Smooth muscle cell (in vitro differentiated cells): ENCODE measurements around the gene RNF41. TPM values are rescaled to one million over a fixed set of nuclear protein-coding genes. Genes with fewer than 3 reads are reported as not detected.

ENCODE experiments used
- DNase-seq: peaks from one replicate; lab custom pipeline; 2025; ENCODE audit not compliant: unreplicated experiment; lab: John Stamatoyannopoulos, UW
- H2AFZ ChIP-seq: fragments of 200-600 bp; sonication (generic); 2 replicates; pipeline ENCODE4 v1.6.0; 2016; ENCODE audit warnings: antibody characterized with exemption, low read depth, mild to moderate bottlenecking
- H3F3A ChIP-seq: fragments of 200-600 bp; sonication (generic); 2 replicates; pipeline ENCODE4 v1.6.0; 2017; ENCODE audit warnings: antibody characterized with exemption, low read depth
- H3K27ac ChIP-seq: fragments of 200-600 bp; sonication (generic); 2 replicates; pipeline ENCODE4 v1.5.1; 2016; ENCODE audit warnings: low read depth, mild to moderate bottlenecking
- H3K27me3 ChIP-seq: fragments of 200-600 bp; sonication (generic); 2 replicates; pipeline ENCODE4 v1.6.1; 2016; ENCODE audit warnings: low read depth, mild to moderate bottlenecking
- H3K36me3 ChIP-seq: fragments of 200-600 bp; sonication (generic); 2 replicates; pipeline ENCODE4 v1.5.1; 2016; ENCODE audit warnings: low read depth
- H3K4me1 ChIP-seq: fragments of 200-600 bp; sonication (generic); 2 replicates; pipeline ENCODE4 v1.5.1; 2016; ENCODE audit warnings: low read depth
- H3K4me2 ChIP-seq: fragments of 200-600 bp; sonication (generic); 2 replicates; pipeline ENCODE4 v1.6.0; 2016; ENCODE audit warnings: mild to moderate bottlenecking
- H3K4me3 ChIP-seq: fragments of 200-600 bp; sonication (generic); 2 replicates; pipeline ENCODE4 v1.5.1; 2016; ENCODE audit warnings: mild to moderate bottlenecking
- H3K79me2 ChIP-seq: fragments of 200-600 bp; sonication (generic); 2 replicates; pipeline ENCODE4 v1.6.0; 2016; ENCODE audit warnings: low read depth, mild to moderate bottlenecking
- H3K9ac ChIP-seq: fragments of 200-600 bp; sonication (generic); 2 replicates; pipeline ENCODE4 v1.6.0; 2016; ENCODE audit warnings: low read depth
- H3K9me3 ChIP-seq: fragments of 200-600 bp; sonication (generic); replicated peaks from 2 replicates; pipeline ENCODE4 v1.5.1; 2016; ENCODE audit warnings: low read depth
- H4K20me1 ChIP-seq: fragments of 200-600 bp; sonication (generic); 2 replicates; pipeline ENCODE4 v1.6.0; 2016; ENCODE audit warnings: low read depth
- WGBS: methylation state at CpG from one replicate; pipeline ENCODE4 v1.1.7; 2016; ENCODE audit warnings: low lambda C conversion rate; 5-methylcytosine and 5-hydroxymethylcytosine counted together
- polyA plus RNA-seq: library from polyadenylated mRNA; unstranded; fragments of >200 nt; fragmentation: Nextera tagmentation; extraction: Ambion mirVana; gene quantifications from 2 replicates; pipeline ENCODE4 v1.2.1, GENCODE V29; 2016
- total RNA-seq: library from RNA; depleted of rRNA; stranded (reverse); fragments of >200 nt; gene quantifications from 2 replicates; pipeline ENCODE4 v1.2.3, GENCODE V29; 2014
- TF ChIP-seq, protein P1 (sequence below): fragments of 200-600 bp; sonication (generic); IDR thresholded peaks from 2 replicates; pipeline ENCODE4 v1.5.1; 2017; ENCODE audit warnings: borderline replicate concordance, mild to moderate bottlenecking, antibody characterized with exemption; ENCODE audit not compliant: insufficient read depth, poor library complexity, severe bottlenecking

Gene RNF41
- total and polyA plus RNA-seq, 2 experiments from 2014 or later = 19.4 to 46.1 TPM

DNA sequence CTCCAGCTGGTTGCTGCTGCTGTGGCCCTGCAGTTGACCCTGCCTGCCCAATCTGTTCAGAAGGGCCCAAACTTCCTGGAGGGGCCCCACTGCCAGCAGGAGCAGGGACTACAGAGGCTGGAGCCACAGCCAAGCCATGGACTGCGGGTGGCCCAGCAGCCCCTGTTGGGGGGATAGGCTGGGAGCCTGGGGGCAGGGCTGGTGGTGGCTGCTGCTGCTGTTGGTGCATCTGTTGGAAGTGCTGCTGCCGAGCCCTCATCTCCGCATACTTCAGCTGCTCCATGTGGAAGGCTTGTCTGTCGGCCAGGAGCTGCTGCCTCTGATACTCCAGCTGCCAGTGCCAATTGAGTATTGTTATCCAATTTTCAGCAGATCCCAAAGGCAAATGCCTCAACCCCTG is 56.4 kb downstream of the RNF41 start:
- Histone ChIP-seq H3K36me3 (no peaks in the 10 kb centered on the region), H3K27ac (no peak overlapping the region), H4K20me1 (peaks cover 37% of the 10 kb centered on the region), H3K79me2 (peaks cover 7% of the 10 kb centered on the region), H3K9ac (no peak overlapping the region), H3K4me1 (peaks cover 22% of the 10 kb centered on the region), H2AFZ (no peak overlapping the region), H3K4me3 (no peak overlapping the region), H3F3A (peaks cover 42% of the 10 kb centered on the region), H3K27me3 (no peaks in the 10 kb centered on the region), H3K4me2 (no peak overlapping the region), H3K9me3 (no peaks in the 10 kb centered on the region)
- DNase-seq = no peak
- WGBS = 94% methylated on average over 4 of the region's 4 CpGs
- TF ChIP-seq, protein P1, sequence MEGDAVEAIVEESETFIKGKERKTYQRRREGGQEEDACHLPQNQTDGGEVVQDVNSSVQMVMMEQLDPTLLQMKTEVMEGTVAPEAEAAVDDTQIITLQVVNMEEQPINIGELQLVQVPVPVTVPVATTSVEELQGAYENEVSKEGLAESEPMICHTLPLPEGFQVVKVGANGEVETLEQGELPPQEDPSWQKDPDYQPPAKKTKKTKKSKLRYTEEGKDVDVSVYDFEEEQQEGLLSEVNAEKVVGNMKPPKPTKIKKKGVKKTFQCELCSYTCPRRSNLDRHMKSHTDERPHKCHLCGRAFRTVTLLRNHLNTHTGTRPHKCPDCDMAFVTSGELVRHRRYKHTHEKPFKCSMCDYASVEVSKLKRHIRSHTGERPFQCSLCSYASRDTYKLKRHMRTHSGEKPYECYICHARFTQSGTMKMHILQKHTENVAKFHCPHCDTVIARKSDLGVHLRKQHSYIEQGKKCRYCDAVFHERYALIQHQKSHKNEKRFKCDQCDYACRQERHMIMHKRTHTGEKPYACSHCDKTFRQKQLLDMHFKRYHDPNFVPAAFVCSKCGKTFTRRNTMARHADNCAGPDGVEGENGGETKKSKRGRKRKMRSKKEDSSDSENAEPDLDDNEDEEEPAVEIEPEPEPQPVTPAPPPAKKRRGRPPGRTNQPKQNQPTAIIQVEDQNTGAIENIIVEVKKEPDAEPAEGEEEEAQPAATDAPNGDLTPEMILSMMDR = no peak

GRCh38 chr12:56164345-56164729 is 57.4 kb downstream of the RNF41 start:
- TF ChIP-seq, protein P1 = no peak
- Histone ChIP-seq H3K9ac (no peak overlapping the region), H3K4me2 (no peak overlapping the region), H3K9me3 (no peaks in the 10 kb centered on the region), H3K4me1 (peaks cover 33% of the 10 kb centered on the region), H3K4me3 (no peak overlapping the region), H3K27me3 (no peaks in the 10 kb centered on the region), H3K27ac (no peak overlapping the region), H2AFZ (no peak overlapping the region), H4K20me1 (peaks cover 48% of the 10 kb centered on the region), H3K79me2 (peaks cover 17% of the 10 kb centered on the region), H3F3A (peaks cover 53% of the 10 kb centered on the region), H3K36me3 (no peaks in the 10 kb centered on the region)
- DNase-seq = no peak
- 96% methylated on average over 17 of the region's 17 CpGs for WGBS

DNA sequence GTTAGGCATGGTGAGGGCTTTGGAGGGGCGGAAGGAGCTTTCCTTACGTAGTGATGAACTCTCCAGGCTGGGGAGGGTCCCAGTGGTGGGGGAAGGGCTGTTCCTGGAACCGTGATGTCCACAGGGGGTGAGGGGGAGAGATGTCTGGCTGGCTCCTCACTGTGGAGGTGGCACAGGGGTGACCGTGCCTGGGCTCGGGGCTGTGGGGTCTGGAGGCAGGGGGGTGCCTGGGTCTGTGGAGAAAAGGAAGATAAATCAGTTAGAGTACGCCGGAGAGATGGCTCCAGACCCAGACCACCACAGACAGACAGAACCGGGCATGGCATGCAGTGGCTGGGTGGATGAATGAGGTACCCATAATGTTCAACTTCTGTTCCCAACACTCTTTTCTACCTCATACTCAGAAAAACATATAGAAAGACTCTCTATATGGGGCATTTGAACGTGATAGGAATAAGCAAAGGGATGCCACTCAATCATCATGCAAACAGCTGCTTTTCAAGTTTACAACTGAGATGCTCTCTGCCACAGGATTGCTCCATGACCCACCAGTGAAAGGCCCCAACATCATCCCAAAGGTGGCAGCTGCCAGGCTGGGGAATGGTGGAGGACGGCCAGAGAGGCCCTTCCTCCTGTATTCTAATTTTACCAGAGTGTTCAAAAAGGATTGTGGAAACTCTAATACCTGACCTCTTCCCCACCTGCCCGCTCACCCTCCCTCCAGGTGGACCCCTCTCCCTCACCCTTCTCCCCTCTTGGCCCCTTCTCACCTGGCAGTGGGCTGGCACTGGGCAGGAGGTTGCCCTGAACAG is 58.0 kb downstream of the RNF41 start:
- H3K27me3 ChIP-seq = no peaks in the 10 kb centered on the region
- no peak overlapping the region for H2AFZ ChIP-seq
- TF ChIP-seq, protein P1 = no peak
- no peak overlapping the region for H3K4me2 ChIP-seq
- H3K4me3 ChIP-seq = no peak overlapping the region
- no peaks in the 10 kb centered on the region for H3K9me3 ChIP-seq
- H4K20me1 ChIP-seq = peaks cover 54% of the 10 kb centered on the region
- no peak for DNase-seq
- H3F3A ChIP-seq = peaks cover 59% of the 10 kb centered on the region
- H3K79me2 ChIP-seq = peaks cover 23% of the 10 kb centered on the region
- H3K36me3 ChIP-seq = no peaks in the 10 kb centered on the region
- 89% methylated on average over 11 of the region's 11 CpGs for WGBS
- peak overlapping the region; percentile 82 for H3K27ac ChIP-seq
- H3K4me1 ChIP-seq = peaks cover 35% of the 10 kb centered on the region
- no peak overlapping the region for H3K9ac ChIP-seq
